ENCODE results near the gene ECPAS.

The ECPAS gene

DNA sequence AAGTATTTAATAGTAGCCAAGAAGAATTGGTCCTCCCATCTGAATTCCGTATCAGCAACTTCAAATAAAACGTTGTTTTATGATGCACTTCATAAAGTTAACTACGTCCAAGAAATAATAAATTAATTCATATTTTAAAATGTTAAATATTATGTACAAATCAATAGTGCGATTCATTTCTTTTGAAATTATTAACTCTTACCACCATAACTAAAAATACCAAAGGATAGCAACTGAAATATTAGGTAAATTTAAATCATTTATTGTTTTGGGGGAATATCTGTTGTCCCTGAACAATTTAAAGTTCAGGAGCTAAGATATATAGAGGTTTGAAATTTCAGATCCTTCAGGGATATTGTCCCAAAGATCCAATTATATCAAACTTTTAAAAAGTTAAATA, 154.1 kb downstream of the ECPAS start, which contains the start of gene OR2K2:
OR2K2 (minus strand) TSS at position 101 of the 400 bp plus-strand sequence. CDS start 1,791 bp downstream, outside the sequence.
- no peak for DNase-seq

DNA sequence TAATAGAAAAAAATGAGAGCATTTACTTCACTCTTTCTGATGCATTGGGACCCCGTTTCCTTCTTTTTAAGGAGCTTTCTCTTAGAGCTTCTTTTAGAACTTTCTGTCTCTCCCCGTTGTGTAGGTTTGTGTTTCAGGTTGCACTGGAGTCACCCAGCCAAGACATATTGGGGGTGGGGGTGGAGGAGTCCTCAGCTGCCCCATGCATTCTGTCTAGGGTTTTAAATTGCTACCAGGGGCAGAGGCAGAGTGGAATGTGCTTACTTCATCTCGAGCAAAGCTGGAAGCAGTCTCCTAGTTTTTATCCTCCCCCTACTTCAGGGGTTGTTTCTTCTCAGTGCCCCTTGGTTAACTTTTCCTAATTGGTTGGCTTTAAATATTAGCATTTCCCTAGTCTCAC, 163.6 kb downstream of the ECPAS start:
- DNase-seq: no peak

- no peak for DNase-seq
Measured at GRCh38 chr9:111316796-111317195, 167.4 kb downstream of the ECPAS start.

Data from bone marrow (tissue), 2 donors.